Omental fat pad (tissue), 4 donors: ENCODE results near the gene SH3TC1. TPM values are rescaled to one million over a fixed set of nuclear protein-coding genes. Genes with fewer than 3 reads are reported as not detected.

ENCODE experiments used
- ATAC-seq: fragments of 150-250 bp; one replicate; pipeline ENCODE4 v1.9.1; 2016; ENCODE audit warnings: mild to moderate bottlenecking, moderate library complexity; ENCODE audit not compliant: low FRiP score
- DNase-seq: peaks from one replicate; pipeline ENCODE4 v3.0.0-alpha.2; 2019; ENCODE audit warnings: low spot score
- total RNA-seq, 4 donors: library from RNA; depleted of rRNA; stranded (reverse); fragments of >200 nt; gene quantifications; one replicate each; pipeline ENCODE4 v1.1.0, GENCODE V29; 2016
- TF ChIP-seq, protein P1 (sequence below), 3 donors: fragments of 450-650 bp; IDR thresholded peaks; one replicate each; pipeline ENCODE4 v1.5.1; 2016 to 2017; ENCODE audit warnings: antibody characterized with exemption in 3 of 3, mild to moderate bottlenecking in 3 of 3, moderate library complexity in 2 of 3

Gene SH3TC1
- total RNA-seq, 4 donors from 2014 or later, result 23.0 to 70.3 (median 29.1) TPM

DNA sequence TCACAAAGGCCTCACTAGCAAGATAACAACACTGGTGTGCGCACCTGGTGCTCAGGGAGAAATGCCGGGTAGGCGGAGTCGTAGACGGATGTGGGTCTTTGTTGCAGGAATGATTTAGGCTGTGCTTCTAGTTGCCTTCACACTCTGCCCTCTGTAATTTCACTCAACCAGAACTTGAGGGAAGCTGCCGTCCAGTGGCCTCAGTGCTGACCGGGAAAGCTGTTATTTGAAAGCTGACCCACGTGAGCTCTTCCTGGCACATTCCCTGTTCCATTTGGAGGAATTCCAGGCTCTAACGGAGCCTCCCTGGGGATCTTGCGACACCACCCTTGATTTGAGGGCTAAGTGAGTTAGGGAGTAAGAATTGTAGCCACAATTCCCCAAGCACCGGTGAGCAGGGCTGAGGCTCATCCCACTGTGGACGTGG lies 15.9 kb downstream of the SH3TC1 start:
- TF ChIP-seq, protein P1, sequence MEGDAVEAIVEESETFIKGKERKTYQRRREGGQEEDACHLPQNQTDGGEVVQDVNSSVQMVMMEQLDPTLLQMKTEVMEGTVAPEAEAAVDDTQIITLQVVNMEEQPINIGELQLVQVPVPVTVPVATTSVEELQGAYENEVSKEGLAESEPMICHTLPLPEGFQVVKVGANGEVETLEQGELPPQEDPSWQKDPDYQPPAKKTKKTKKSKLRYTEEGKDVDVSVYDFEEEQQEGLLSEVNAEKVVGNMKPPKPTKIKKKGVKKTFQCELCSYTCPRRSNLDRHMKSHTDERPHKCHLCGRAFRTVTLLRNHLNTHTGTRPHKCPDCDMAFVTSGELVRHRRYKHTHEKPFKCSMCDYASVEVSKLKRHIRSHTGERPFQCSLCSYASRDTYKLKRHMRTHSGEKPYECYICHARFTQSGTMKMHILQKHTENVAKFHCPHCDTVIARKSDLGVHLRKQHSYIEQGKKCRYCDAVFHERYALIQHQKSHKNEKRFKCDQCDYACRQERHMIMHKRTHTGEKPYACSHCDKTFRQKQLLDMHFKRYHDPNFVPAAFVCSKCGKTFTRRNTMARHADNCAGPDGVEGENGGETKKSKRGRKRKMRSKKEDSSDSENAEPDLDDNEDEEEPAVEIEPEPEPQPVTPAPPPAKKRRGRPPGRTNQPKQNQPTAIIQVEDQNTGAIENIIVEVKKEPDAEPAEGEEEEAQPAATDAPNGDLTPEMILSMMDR (IDR thresholded peaks at IDR 0.05), result no peak
- DNase-seq (no peak), ATAC-seq (peak; percentile 74)

DNA sequence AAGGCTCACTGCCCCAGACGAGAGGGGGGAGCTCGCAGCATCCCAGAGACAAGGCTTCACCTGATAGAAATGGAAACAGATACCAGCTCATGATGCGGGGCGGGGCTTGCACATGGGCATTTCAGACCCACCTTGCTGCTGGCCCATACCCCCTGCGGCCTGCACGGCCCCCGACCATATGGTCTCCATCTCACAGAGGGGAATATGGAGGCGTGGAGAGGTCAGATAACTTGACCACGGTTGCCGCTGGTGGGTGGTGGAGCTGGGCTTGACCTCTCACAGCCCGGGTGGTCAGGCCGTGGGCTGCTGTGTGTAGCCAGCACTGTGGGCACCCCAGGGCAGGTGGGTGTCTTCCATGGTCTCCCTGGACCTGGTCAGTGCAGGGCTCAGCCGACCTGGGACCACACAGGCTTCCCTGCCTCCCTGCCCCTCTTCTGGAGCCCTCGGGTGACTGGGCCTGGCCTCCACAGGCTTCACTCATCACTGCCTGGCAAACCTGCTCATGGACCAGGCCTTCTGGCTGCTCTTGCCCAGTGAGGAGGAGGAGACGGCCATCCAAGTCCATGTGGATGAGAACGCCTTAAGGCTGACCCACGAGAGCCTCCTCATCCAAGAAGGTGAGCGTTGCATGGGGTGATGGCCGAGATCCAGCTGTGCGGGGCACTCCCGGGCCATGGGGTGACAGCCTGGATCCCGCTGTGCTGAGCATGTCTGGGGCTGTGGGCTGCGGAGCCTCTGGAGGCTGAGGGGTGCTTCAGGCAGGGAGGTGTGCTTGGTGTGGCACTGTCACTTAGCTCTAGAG lies 16.8 kb downstream of the SH3TC1 start:
- TF ChIP-seq, protein P1 (IDR thresholded peaks at IDR 0.05), result no peak
- DNase-seq, result no peak
- ATAC-seq, result no peak

DNA sequence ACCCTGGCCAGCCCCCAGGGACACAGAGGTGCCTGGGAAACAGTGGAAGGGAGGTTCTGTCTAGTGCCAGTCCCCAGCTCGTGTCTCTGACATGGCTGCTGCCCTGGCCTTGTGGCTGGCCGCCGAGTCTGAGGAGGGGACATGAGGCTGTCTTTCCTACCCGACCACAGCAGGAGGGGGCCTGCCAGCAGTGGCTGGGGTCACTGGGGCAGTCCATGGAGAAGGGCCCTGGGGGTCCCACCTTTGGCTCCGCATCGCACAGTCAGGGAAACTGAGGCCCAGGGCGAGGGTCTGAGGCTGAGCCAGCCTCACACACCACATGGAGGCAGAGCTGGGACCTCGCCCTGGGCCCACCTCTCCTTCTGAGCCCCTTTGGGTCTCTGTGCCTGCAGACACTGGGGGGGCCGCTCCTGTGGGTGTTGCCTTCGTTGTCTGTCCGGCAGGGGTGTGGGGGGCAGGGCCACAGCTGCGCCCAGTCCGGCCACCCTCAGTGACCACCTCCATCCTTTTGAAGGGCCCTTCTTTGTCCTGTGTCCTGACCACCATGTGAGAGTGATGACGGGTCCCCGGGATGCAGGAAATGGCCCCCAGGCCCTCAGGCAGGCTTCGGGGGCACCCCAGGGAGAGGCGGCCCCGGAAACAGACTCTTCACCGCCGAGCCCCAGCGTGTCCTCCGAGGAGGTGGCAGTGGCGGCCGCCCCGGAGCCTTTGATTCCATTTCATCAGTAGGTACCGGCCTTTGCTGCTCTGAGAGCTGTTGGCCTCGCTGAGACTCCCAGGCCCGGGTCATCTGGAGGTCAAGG lies 17.6 kb downstream of the SH3TC1 start:
- TF ChIP-seq, protein P1 (IDR thresholded peaks at IDR 0.05), result no peak
- DNase-seq (no peak), ATAC-seq (no peak)

DNA sequence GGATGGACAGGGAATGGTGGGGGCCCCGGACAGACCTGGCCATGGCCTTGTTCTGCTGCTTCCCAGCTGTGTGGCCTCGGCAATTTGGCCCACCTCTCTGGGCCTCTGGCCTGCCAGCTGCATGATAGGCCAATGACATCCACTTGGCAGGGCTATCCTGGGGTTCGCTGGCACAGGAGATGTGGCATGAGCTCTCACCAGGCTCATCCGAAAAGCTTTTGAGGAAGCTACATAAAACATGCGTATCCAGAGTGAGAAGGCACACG lies 18.1 kb downstream of the SH3TC1 start:
- TF ChIP-seq, protein P1 (IDR thresholded peaks at IDR 0.05), result no peak
- ATAC-seq, result no peak
- DNase-seq, result no peak

DNA sequence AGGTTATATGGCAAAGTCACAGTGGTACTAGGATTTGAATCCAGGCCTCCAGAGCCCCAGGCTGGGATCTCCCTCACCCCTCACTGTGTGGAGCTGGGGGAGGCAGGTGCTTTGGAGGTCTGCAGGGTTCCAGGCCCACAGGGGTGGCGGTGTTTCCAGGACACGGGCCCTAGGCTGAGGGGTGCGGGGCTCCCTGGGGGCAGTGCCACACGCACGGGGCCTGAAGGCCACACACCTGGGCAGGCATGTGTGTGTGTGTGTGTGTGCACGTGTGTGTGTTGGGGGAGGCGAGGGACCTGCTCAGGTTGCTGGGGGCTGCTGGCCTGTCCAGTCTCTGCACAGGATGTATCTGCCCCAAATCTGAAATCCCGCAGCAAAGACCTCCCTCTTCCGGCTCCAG lies 18.8 kb downstream of the SH3TC1 start:
- ATAC-seq, result no peak
- TF ChIP-seq, protein P1 (IDR thresholded peaks at IDR 0.05), result no peak
- DNase-seq, result no peak

DNA sequence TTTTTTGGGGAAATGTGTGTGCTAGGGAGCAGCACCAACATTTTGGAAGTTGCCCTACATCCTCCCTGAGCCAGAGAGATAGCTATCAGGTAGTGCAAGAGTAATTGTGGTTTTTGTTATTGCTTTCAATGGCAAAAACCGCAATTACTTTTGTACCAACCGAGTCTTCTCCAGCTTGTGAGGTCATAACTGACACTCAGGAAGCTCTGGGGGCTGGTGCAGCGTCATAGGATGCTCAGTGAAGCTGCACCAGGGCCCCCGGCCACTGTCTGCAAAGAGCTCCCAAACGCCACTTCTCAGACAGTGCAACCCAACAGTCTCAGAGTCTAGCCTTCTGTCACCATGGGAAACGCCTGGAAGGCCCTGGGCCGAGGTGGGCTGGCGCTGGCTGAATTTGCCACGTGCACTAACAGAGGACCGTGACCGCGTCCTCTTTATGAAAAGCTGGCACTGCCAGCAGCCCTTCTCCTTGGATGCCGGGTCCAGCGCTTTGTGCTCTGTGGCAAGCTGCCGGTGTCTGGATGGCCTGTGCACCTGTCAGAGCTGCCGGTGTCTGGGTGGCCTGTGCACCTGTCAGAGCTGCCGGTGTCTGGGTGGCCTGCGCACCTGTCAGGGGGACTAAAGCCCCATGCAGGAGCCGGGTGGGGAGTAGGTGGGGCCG lies 19.4 kb downstream of the SH3TC1 start:
- TF ChIP-seq, protein P1 (IDR thresholded peaks at IDR 0.05), result no peak
- ATAC-seq, result no peak
- no peak for DNase-seq
